CD4-positive, alpha-beta memory T cell (primary cell): ENCODE measurements around the gene BIN2. TPM values are rescaled to one million over a fixed set of nuclear protein-coding genes. Genes with fewer than 3 reads are reported as not detected.
"Not testable (repeated sequence)": the region's sequence is repeated elsewhere in the genome, so short reads cannot be mapped to it uniquely, and the experiment has no call there.

ENCODE experiments used
- CTCF ChIA-PET: fragments of 350-600 bp; sonication (Branson Sonifier 250); formaldehyde crosslinking; loops from one replicate; lab custom pipeline; 2021; ENCODE audit warnings: inconsistent platforms; ENCODE audit not compliant: partially characterized antibody; lab: Charles Lee
- POLR2A ChIA-PET: fragments of 350-600 bp; sonication (Branson Sonifier 250); formaldehyde crosslinking; loops from one replicate; lab custom pipeline; 2021; ENCODE audit not compliant: partially characterized antibody; lab: Charles Lee
- DNase-seq, 5 donors: peaks; one replicate each; pipeline versions ENCODE4 v3.0.0 to v3.0.0-alpha.2; 2020 to 2022; ENCODE audit warnings: mixed read lengths in 1 of 5
- H3K27ac ChIP-seq: one replicate; pipeline ENCODE4 v1.7.0; 2013; ENCODE audit warnings: low read depth, low read length
- H3K27me3 ChIP-seq: 2 replicates; pipeline ENCODE4 v1.7.0; 2013; ENCODE audit warnings: mild to moderate bottlenecking, low read length, moderate library complexity; ENCODE audit not compliant: insufficient read depth
- H3K36me3 ChIP-seq: 2 replicates; pipeline ENCODE4 v1.7.0; 2013; ENCODE audit warnings: mild to moderate bottlenecking, low read length, moderate library complexity; ENCODE audit not compliant: insufficient read depth
- H3K4me1 ChIP-seq: 2 replicates; pipeline ENCODE4 v1.7.0; 2013; ENCODE audit warnings: mild to moderate bottlenecking, low read length, moderate library complexity; ENCODE audit not compliant: insufficient read depth
- H3K4me3 ChIP-seq, 2 donors: one replicate each; pipeline ENCODE4 v1.7.0; 2013; ENCODE audit warnings: low read length in 2 of 2, mild to moderate bottlenecking in 1 of 2
- H3K9me3 ChIP-seq, 2 donors: one replicate each; pipeline ENCODE4 v1.7.0; 2013; ENCODE audit warnings: low read length in 2 of 2, control low read depth in 1 of 2; ENCODE audit not compliant: control insufficient read depth in 1 of 2
- H3K27ac Mint-ChIP-seq, 7 donors: one replicate each; pipeline ENCODE4 v1.8.0; 2020 to 2021; ENCODE audit warnings: mixed read lengths in 7 of 7, mild to moderate bottlenecking in 6 of 7, inconsistent platforms in 3 of 7, moderate library complexity in 3 of 7
- H3K27me3 Mint-ChIP-seq, 2 donors: one replicate each; pipeline ENCODE4 v1.8.0; 2020 to 2021; ENCODE audit warnings: mixed read lengths in 2 of 2
- H3K36me3 Mint-ChIP-seq, 2 donors: one replicate each; pipeline ENCODE4 v1.8.0; 2020 to 2021; ENCODE audit warnings: mixed read lengths in 2 of 2, inconsistent platforms in 1 of 2, mild to moderate bottlenecking in 1 of 2
- H3K4me1 Mint-ChIP-seq, 4 donors: one replicate each; pipeline ENCODE4 v1.8.0; 2020 to 2021; ENCODE audit warnings: mixed read lengths in 4 of 4, mild to moderate bottlenecking in 1 of 4
- H3K4me3 Mint-ChIP-seq, 8 donors: one replicate each; pipeline ENCODE4 v1.8.0; 2020 to 2021; ENCODE audit warnings: mixed read lengths in 8 of 8, mild to moderate bottlenecking in 7 of 8, moderate library complexity in 6 of 8, inconsistent platforms in 3 of 8
- H3K9me3 Mint-ChIP-seq, 8 donors: one replicate each; pipeline ENCODE4 v1.8.0; 2020 to 2021; ENCODE audit warnings: mixed read lengths in 8 of 8, mild to moderate bottlenecking in 5 of 8, inconsistent platforms in 3 of 8, moderate library complexity in 1 of 8
- intact Hi-C: fragments of 100-400 bp; cut with micrococcal nuclease; formaldehyde crosslinking; loops from one replicate; pipeline ENCODE4 v1.15.1; 2023
- polyA plus RNA-seq, 2 donors: library from polyadenylated mRNA; unstranded; fragments of 300-500 nt; fragmentation: Illumina TruSeq; gene quantifications; one replicate each; pipeline ENCODE4 v1.2.3, GENCODE V29; 2021
- total RNA-seq, 2 experiments: library from RNA; stranded (reverse); gene quantifications; one replicate each; pipeline ENCODE4 v1.2.3, GENCODE V29; 2021

Gene BIN2
- total and polyA plus RNA-seq, 4 experiments from 2014 or later, result 183 to 309 (median 218) TPM

DNA sequence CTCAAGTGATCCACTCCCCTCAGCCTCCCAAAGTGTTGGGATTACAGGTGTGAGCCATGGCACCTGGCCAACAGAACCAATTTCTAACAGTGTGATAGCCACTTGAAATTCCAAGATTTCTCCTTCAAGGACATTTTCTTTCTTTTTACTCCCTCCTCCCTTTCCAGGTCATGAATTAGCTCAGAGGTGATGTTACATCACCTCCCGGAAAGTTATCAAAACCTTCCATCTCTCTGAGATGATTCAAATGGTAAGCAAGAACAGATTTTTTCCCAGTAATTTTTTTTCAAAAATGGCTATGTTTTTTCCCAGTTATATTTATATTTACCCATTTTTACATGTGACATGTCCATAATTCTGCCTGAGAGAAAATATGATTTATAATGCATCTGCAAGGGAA, 38.1 kb downstream of the BIN2 start:
- POLR2A ChIA-PET, result interaction anchor here (0.7 to 2.7 kb wide), 3 partner anchors 33 to 55 kb away, joined by 3 to 8 read pairs (median 5); no protein-coding TSS in a partner anchor
- H3K4me1 Mint-ChIP-seq, result peaks cover 0 to 6% (median under 1%) of the 10 kb centered on the region in 4 donors
- no peak for DNase-seq
- H3K27ac Mint-ChIP-seq, result peak overlapping the region in 5 of 7 donors; percentile 5 to 73 (median 40)
- no peaks in the 10 kb centered on the region for H3K9me3 Mint-ChIP-seq
- H3K27me3 ChIP-seq, result no peaks in the 10 kb centered on the region
- intact Hi-C loops, result no loop called here
- H3K36me3 Mint-ChIP-seq, result peaks cover 35 to 57% of the 10 kb centered on the region in 2 donors
- no peak overlapping the region for H3K27ac ChIP-seq
- no peaks in the 10 kb centered on the region for H3K9me3 ChIP-seq
- H3K27me3 Mint-ChIP-seq, result no peaks in the 10 kb centered on the region
- H3K4me1 ChIP-seq, result no peaks in the 10 kb centered on the region
- no peak overlapping the region for H3K4me3 ChIP-seq
- H3K36me3 ChIP-seq, result peaks cover 57% of the 10 kb centered on the region
- H3K4me3 Mint-ChIP-seq, result no peak overlapping the region
- CTCF ChIA-PET, result interaction anchor here (1.2 to 2.3 kb wide), 2 partner anchors 15 to 55 kb away, joined by 4 to 9 read pairs; no protein-coding TSS in a partner anchor

GRCh38 chr12:51281202-51281924, 42.6 kb downstream of the BIN2 start:
- H3K27ac Mint-ChIP-seq, result peak overlapping the region in 5 of 7 donors; percentile 15 to 68 (median 57)
- no peak for DNase-seq

GRCh38 chr12:51275088-51275487, 48.9 kb downstream of the BIN2 start:
- peaks cover 7 to 12% (median 10%) of the 10 kb centered on the region in 4 donors for H3K4me1 Mint-ChIP-seq
- H3K4me3 ChIP-seq, result no peak overlapping the region
- ChIA-PET POLR2A (interaction anchor here (1.3 kb wide), 1 partner anchor 65 kb away, joined by 3 read pairs; no protein-coding TSS in a partner anchor), CTCF (interaction anchor here (0.7 to 5.2 kb wide), 3 partner anchors 43 to 100 kb away, joined by 3 to 27 read pairs (median 4); no protein-coding TSS in a partner anchor)
- H3K36me3 Mint-ChIP-seq, result peaks cover 0 to 6% of the 10 kb centered on the region in 2 donors
- no peaks in the 10 kb centered on the region for H3K27me3 ChIP-seq
- H3K27me3 Mint-ChIP-seq, result no peaks in the 10 kb centered on the region
- no peaks in the 10 kb centered on the region for H3K9me3 ChIP-seq
- no peak overlapping the region for H3K4me3 Mint-ChIP-seq
- DNase-seq, result no peak
- H3K9me3 Mint-ChIP-seq, result no peaks in the 10 kb centered on the region
- H3K36me3 ChIP-seq, result no peaks in the 10 kb centered on the region
- intact Hi-C loops, result no loop called here
- no peak overlapping the region for H3K27ac ChIP-seq
- peak overlapping the region in 1 of 7 donors; percentile 15 for H3K27ac Mint-ChIP-seq
- peaks cover 8% of the 10 kb centered on the region for H3K4me1 ChIP-seq

More at GRCh38 chr12:51281202-51281924, 42.6 kb downstream of the BIN2 start:
- no peaks in the 10 kb centered on the region for H3K27me3 Mint-ChIP-seq
- no peaks in the 10 kb centered on the region for H3K27me3 ChIP-seq
- peaks cover 21 to 38% of the 10 kb centered on the region in 2 donors for H3K36me3 Mint-ChIP-seq
- H3K36me3 ChIP-seq, result peaks cover 32% of the 10 kb centered on the region
- H3K9me3 ChIP-seq, result no peaks in the 10 kb centered on the region
- POLR2A ChIA-PET, result interaction anchor here (1.1 to 2.9 kb wide), 3 partner anchors 11 to 37 kb away, joined by 3 to 9 read pairs (median 3); partner anchors contain the start of gene SMAGP
- no peak overlapping the region for H3K27ac ChIP-seq
- intact Hi-C loops, result loop anchor here (5.0 kb wide), 1 partner anchor 41 kb away; the partner anchor contains the start of gene BIN2
- peaks cover 0 to 6% (median under 1%) of the 10 kb centered on the region in 4 donors for H3K4me1 Mint-ChIP-seq
- CTCF ChIA-PET, result interaction anchor here (1.1 kb wide), 2 partner anchors 10 to 60 kb away, joined by 3 to 4 read pairs; no protein-coding TSS in a partner anchor
- no peaks in the 10 kb centered on the region for H3K4me1 ChIP-seq
- H3K4me3 Mint-ChIP-seq, result no peak overlapping the region
- no peak overlapping the region for H3K4me3 ChIP-seq
- no peaks in the 10 kb centered on the region for H3K9me3 Mint-ChIP-seq

DNA sequence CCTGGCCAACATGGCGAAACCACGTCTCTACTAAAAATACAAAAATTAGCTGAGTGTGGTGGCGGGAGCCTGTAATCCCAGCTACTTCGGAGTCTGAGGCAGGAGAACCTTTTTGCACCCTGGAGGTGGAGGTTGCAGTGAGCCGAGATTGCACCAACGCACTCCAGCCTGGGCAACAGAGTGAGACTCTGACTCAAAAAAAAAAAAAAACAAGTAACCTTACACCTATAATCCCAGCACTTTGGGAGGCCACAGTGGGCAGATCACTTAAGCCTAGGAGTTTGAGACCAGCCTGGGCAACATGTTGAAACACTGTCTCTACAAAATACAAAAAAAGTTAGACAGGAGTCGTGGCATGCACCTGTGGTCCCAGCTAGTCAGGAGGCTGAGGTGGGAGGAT, 51.2 kb downstream of the BIN2 start:
- DNase-seq, POLR2A ChIA-PET, H3K4me3 Mint-ChIP-seq, H3K27me3 Mint-ChIP-seq, H3K27me3 ChIP-seq, H3K36me3 ChIP-seq, intact Hi-C loops, H3K36me3 Mint-ChIP-seq, H3K4me3 ChIP-seq, H3K27ac ChIP-seq, H3K27ac Mint-ChIP-seq, H3K9me3 Mint-ChIP-seq, H3K9me3 ChIP-seq: not testable (repeated sequence)
- CTCF ChIA-PET, result interaction anchor here (1.6 to 2.4 kb wide), 2 partner anchors 68 to 508 kb away, joined by 3 to 15 read pairs; no protein-coding TSS in a partner anchor
- peaks cover 15 to 26% (median 19%) of the 10 kb centered on the region in 4 donors for H3K4me1 Mint-ChIP-seq
- peaks cover 17% of the 10 kb centered on the region for H3K4me1 ChIP-seq

DNA sequence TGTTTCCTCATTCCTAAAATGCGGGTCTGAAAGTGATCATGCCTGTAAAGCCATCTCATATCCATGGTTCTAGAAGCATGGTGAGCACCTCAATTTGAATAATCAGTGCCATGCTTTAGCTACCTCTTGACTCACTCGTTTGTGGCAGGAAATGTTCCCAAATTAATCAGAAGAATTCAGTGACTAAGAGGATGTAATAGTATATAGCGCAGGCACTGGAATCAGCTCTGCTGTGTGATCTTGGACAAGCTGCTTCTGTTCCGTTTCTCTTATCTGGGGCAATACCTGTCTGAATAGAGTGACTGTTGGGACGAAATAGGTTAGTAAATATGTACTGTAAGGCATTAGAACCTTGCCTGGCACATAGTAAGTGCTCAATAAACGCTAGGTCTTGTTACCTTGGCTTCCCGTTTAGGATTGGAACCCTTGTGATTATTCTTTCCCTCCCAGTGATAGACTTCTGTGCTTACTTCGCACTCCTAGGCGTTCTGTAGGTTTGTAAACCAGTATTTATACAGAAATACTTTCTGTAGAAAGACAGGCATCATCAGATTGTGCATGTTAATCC, 52.9 kb downstream of the BIN2 start:
- CTCF ChIA-PET, result interaction anchor here (0.7 to 5.6 kb wide), 16 partner anchors 10 to 260 kb away, joined by 3 to 199 read pairs (median 3); partner anchors contain the start of genes DAZAP2 and POU6F1
- Mint-ChIP-seq H3K4me3 (peak overlapping the region; percentile 88 to 97 (median 96)), H3K36me3 (peaks cover 0 to 7% of the 10 kb centered on the region in 2 donors), H3K27ac (peak overlapping the region in 6 of 7 donors; percentile 72 to 89 (median 88)), H3K9me3 (no peaks in the 10 kb centered on the region), H3K4me1 (peaks cover 16 to 33% (median 20%) of the 10 kb centered on the region in 4 donors), H3K27me3 (no peaks in the 10 kb centered on the region)
- H3K27ac ChIP-seq, result peak overlapping the region; percentile 2
- H3K4me1 ChIP-seq, result peaks cover 17% of the 10 kb centered on the region
- H3K9me3 ChIP-seq, result no peaks in the 10 kb centered on the region
- no peak for DNase-seq
- no peaks in the 10 kb centered on the region for H3K36me3 ChIP-seq
- peak overlapping the region; percentile 3 to 53 for H3K4me3 ChIP-seq
- intact Hi-C loops, result no loop called here
- POLR2A ChIA-PET, result interaction anchor here (0.8 to 2.7 kb wide), 16 partner anchors 9 to 506 kb away, joined by 3 to 60 read pairs (median 6); partner anchors contain the start of genes DAZAP2 and POU6F1
- H3K27me3 ChIP-seq, result no peaks in the 10 kb centered on the region

DNA sequence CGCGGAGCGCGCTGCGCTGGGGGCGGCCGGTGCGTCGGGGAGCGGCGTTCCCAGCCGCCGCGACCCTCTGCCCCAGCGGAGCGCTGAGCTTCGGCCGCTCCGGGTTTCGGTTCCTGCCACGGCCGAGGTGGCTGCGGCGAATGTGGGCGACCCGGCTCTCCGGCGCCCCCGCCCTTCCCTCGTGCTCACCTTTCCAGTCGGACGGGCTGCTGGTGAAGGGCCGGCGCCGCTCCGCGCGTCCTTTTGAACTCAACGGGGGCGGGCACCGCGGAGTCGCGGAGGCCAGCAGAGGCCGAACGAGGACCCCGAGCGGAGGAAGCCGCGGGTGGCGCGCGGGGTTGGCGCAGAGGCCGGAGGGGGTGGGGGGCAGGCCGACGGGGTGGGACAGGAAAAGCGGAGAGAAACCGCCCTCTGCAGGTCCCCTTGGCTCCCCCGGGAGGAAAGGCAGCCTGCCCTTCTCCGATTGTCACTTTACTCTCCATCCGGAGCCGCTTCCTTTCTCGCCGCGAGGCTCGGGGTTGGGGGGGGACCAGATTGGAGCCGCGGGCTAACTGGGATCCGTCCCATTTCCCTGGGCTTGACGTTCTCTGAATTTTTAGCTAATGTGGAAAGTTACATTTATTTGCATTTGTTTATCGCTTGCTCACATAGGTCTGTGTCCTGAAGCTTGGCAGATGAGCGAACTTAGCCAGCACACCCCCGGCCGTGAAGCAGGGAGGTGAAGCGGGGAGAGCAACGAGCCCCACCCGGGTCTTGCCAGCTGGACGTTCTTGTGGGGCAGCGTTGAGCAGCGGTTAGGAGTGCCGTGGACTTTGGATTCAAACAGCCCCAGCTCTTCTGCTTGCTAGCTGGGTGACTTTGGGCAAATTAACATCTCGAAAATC, 53.7 kb downstream of the BIN2 start, which contains the start of gene SMAGP:
Gene SMAGP (minus strand): TSS at position 349 of the 884 bp plus-strand sequence. CDS start 1,137 bp downstream, outside the sequence.
- Histone ChIP-seq H3K9me3 (no peaks in the 10 kb centered on the region), H3K27ac (peak within 1 kb of the TSS; percentile 2), H3K36me3 (no peaks in the 10 kb centered on the region), H3K4me1 (peaks cover 20% of the 10 kb centered on the region), H3K4me3 (peak within 1 kb of the TSS; percentile 3 to 57), H3K27me3 (no peaks in the 10 kb centered on the region)
- peaks cover 4 to 9% of the 10 kb centered on the region in 2 donors for H3K36me3 Mint-ChIP-seq
- intact Hi-C loops, result no loop called here
- peak within 1 kb of the TSS; percentile 80 to 95 (median 90) for H3K27ac Mint-ChIP-seq
- H3K4me3 Mint-ChIP-seq, result peak within 1 kb of the TSS; percentile 88 to 97 (median 96)
- POLR2A ChIA-PET, result interaction anchor here (0.8 to 2.7 kb wide), 19 partner anchors 8 to 505 kb away, joined by 3 to 60 read pairs (median 4); partner anchors contain the start of genes DAZAP2 and POU6F1
- DNase-seq, result peak; percentile 36 to 51 (median 38)
- peaks cover 19 to 38% (median 24%) of the 10 kb centered on the region in 4 donors for H3K4me1 Mint-ChIP-seq
- no peaks in the 10 kb centered on the region for H3K9me3 Mint-ChIP-seq
- H3K27me3 Mint-ChIP-seq, result no peaks in the 10 kb centered on the region
- CTCF ChIA-PET, result interaction anchor here (0.7 to 5.6 kb wide), 23 partner anchors 9 to 261 kb away, joined by 3 to 199 read pairs (median 3); partner anchors contain the start of genes DAZAP2 and POU6F1
